Upper lobe of left lung (tissue), 4 donors: Measurements from ENCODE around the gene SBSN.

Source experiments
- CTCF ChIP-seq, 6 experiments: fragments of 450-650 bp in 4 of 6; fragments of 200-600 bp in 2 of 6; sonication (generic) in 2 of 6; IDR thresholded peaks; one replicate each; pipeline ENCODE4 v1.5.1; 2016 to 2019; ENCODE audit warnings: antibody characterized with exemption in 6 of 6
- EP300 ChIP-seq, 4 donors: sonication (generic); formaldehyde crosslinking; IDR thresholded peaks; one replicate each; pipeline ENCODE4 v1.5.1; 2017; ENCODE audit warnings: antibody characterized with exemption in 4 of 4, control low read depth in 2 of 4
- POLR2AphosphoS5 ChIP-seq, 2 donors: sonication (generic); formaldehyde crosslinking; IDR thresholded peaks; one replicate each; pipeline ENCODE4 v1.5.1; 2017; ENCODE audit warnings: antibody characterized with exemption in 2 of 2

DNA sequence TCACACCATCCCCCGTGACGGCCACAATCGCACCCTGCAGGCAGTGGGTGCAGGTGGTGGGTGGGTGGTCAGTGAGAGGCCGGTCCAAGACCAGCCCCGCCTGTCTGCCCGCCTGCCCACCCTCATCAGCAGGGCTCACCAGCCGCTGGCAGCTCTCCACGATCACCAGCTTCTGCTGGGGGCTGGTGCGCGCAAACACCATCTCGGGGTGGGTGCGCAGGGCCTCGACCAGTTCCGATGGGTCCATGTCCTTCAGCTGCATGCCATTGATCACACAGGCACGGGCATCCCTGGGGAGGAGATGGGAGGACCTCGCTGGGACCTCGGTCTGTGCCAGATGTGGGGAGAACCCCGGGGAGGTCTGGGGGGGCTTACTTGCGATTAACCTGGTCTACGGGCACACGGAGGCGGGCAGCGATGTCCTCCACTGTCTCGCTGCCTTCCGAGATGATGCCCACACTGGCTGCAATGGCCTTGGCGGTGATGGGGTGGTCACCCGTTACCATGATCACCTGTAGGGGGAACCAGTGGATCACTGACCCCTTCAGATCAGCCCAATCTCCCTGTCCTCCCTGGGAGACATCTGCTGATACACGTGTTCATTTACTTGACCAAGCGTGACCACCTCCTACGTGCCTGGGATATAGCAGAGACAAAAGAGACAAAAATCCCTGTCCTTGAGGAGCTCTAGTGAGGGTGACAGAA is 27.3 kb upstream of the SBSN start:
- no peak for TF ChIP-seq CTCF (IDR thresholded peaks at IDR 0.05)
- no peak for TF ChIP-seq POLR2AphosphoS5 (IDR thresholded peaks at IDR 0.05)
- TF ChIP-seq EP300 (IDR thresholded peaks at IDR 0.05): no peak
